Activated CD4-positive, alpha-beta T cell treated with anti-CD3 and anti-CD28 coated beads, Interleukin-2, amount 50 U/mL, for 1 hour (primary cell): ENCODE measurements around the gene OR14J1.
"Not testable (repeated sequence)": the region's sequence is repeated elsewhere in the genome, so short reads cannot be mapped to it uniquely, and the experiment has no call there.

ENCODE experiments used
- DNase-seq: peaks from one replicate; pipeline ENCODE4 v3.0.0-alpha.2; 2020

Gene OR14J1

GRCh38 chr6:29301316-29301715 lies at the start of gene OR14J1:
OR14J1 (plus strand) TSS chr6:29301701; CDS start chr6:29306690, 4,989 bp downstream.
- no peak for DNase-seq

- no peak for DNase-seq
Measured at GRCh38 chr6:29251736-29252135, 49.8 kb upstream of the OR14J1 start.

GRCh38 chr6:29255530-29255929 lies 46.0 kb upstream of the OR14J1 start:
- no peak for DNase-seq

- DNase-seq = no peak
Measured at GRCh38 chr6:29259721-29260120, 41.8 kb upstream of the OR14J1 start.

- no peak for DNase-seq
Measured at GRCh38 chr6:29263001-29263400, 38.5 kb upstream of the OR14J1 start.

- no peak for DNase-seq
Measured at GRCh38 chr6:29294499-29294914, 7.0 kb upstream of the OR14J1 start.

GRCh38 chr6:29295181-29295585 lies 6.3 kb upstream of the OR14J1 start:
- no peak for DNase-seq

GRCh38 chr6:29295623-29296022 lies 5.9 kb upstream of the OR14J1 start:
- DNase-seq = no peak

- no peak for DNase-seq
Measured at GRCh38 chr6:29319931-29320330, 18.4 kb downstream of the OR14J1 start.

GRCh38 chr6:29323332-29323731 lies 21.8 kb downstream of the OR14J1 start:
- not testable (repeated sequence) for DNase-seq

- no peak for DNase-seq
Measured at GRCh38 chr6:29325777-29326176, 24.3 kb downstream of the OR14J1 start.

GRCh38 chr6:29332676-29333075 lies 31.2 kb downstream of the OR14J1 start:
- no peak for DNase-seq

- no peak for DNase-seq
Measured at GRCh38 chr6:29336269-29336668, 34.8 kb downstream of the OR14J1 start.

GRCh38 chr6:29345380-29345779 lies 43.9 kb downstream of the OR14J1 start:
- DNase-seq = no peak

GRCh38 chr6:29349348-29349747 lies 47.8 kb downstream of the OR14J1 start:
- DNase-seq = not testable (repeated sequence)

GRCh38 chr6:29354980-29355379 lies 53.5 kb downstream of the OR14J1 start:
- no peak for DNase-seq

GRCh38 chr6:29355603-29356002 lies 54.1 kb downstream of the OR14J1 start:
- no peak for DNase-seq
